ENCODE measurements around the gene ARHGEF40.

The ARHGEF40 gene

GRCh38 chr14:21048638-21049037, 21.5 kb upstream of the ARHGEF40 start:
- TF ChIP-seq CTCF (IDR thresholded peaks at IDR 0.05; ENCODE audit: low read depth, low read length) = no peak
- Histone ChIP-seq H3K9me3 (ENCODE audit: severe bottlenecking) (no peaks in the 10 kb centered on the region), H3K36me3 (no peaks in the 10 kb centered on the region), H3K4me3 (ENCODE audit: low read depth, low read length) (no peak overlapping the region), H3K27ac (no peak overlapping the region), H3K27me3 (ENCODE audit: insufficient read depth, low read depth, severe bottlenecking) (no peaks in the 10 kb centered on the region)
- no peak for DNase-seq

GRCh38 chr14:21049271-21049673, 20.8 kb upstream of the ARHGEF40 start:
- no peak for DNase-seq
- Histone ChIP-seq H3K36me3 (no peaks in the 10 kb centered on the region), H3K27me3 (ENCODE audit: insufficient read depth, low read depth, severe bottlenecking) (no peaks in the 10 kb centered on the region), H3K27ac (no peak overlapping the region), H3K9me3 (ENCODE audit: severe bottlenecking) (no peaks in the 10 kb centered on the region), H3K4me3 (ENCODE audit: low read depth, low read length) (no peak overlapping the region)
- TF ChIP-seq CTCF (IDR thresholded peaks at IDR 0.05; ENCODE audit: low read depth, low read length) = no peak

- Histone ChIP-seq H3K9me3 (ENCODE audit: severe bottlenecking) (no peaks in the 10 kb centered on the region), H3K27ac (no peak overlapping the region), H3K36me3 (no peaks in the 10 kb centered on the region), H3K27me3 (ENCODE audit: insufficient read depth, low read depth, severe bottlenecking) (no peaks in the 10 kb centered on the region), H3K4me3 (ENCODE audit: low read depth, low read length) (no peak overlapping the region)
- no peak for TF ChIP-seq CTCF (IDR thresholded peaks at IDR 0.05; ENCODE audit: low read depth, low read length)
- no peak for DNase-seq
These were observed 19.5 kb upstream of the ARHGEF40 start for GRCh38 chr14:21050597-21050996.

GRCh38 chr14:21053184-21054122, 16.7 kb upstream of the ARHGEF40 start:
- no peak overlapping the region for H3K27ac ChIP-seq
- H3K4me3 ChIP-seq (ENCODE audit: low read depth, low read length) = no peak overlapping the region
- no peak for DNase-seq
- TF ChIP-seq CTCF (IDR thresholded peaks at IDR 0.05; ENCODE audit: low read depth, low read length) = no peak
- no peaks in the 10 kb centered on the region for H3K9me3 ChIP-seq (ENCODE audit: severe bottlenecking)
- no peaks in the 10 kb centered on the region for H3K36me3 ChIP-seq
- H3K27me3 ChIP-seq (ENCODE audit: insufficient read depth, low read depth, severe bottlenecking) = no peaks in the 10 kb centered on the region

- DNase-seq = no peak
- Histone ChIP-seq H3K27ac (no peak overlapping the region), H3K4me3 (ENCODE audit: low read depth, low read length) (no peak overlapping the region), H3K27me3 (ENCODE audit: insufficient read depth, low read depth, severe bottlenecking) (no peaks in the 10 kb centered on the region), H3K9me3 (ENCODE audit: severe bottlenecking) (no peaks in the 10 kb centered on the region), H3K36me3 (no peaks in the 10 kb centered on the region)
- no peak for TF ChIP-seq CTCF (IDR thresholded peaks at IDR 0.05; ENCODE audit: low read depth, low read length)
These were observed 15.9 kb upstream of the ARHGEF40 start for GRCh38 chr14:21054123-21054767.

Measured in WERI-Rb-1 (cell line).